Choroid plexus epithelial cell (primary cell): ENCODE results near the gene CCDC154.
"Not testable (repeated sequence)": the region's sequence is repeated elsewhere in the genome, so short reads cannot be mapped to it uniquely, and the experiment has no call there.

Source experiments
- DNase-seq: peaks from one replicate; pipeline ENCODE4 v3.0.0-alpha.2; 2010; ENCODE audit warnings: low read depth
- H3K4me3 ChIP-seq: 2 replicates; pipeline ENCODE4 v1.5.1; 2011; ENCODE audit warnings: low read depth, mild to moderate bottlenecking, control low read depth, low read length, moderate library complexity
- TF ChIP-seq, protein P1 (sequence below): conservative IDR thresholded peaks from 2 replicates; pipeline ENCODE4 v1.5.1; 2011; ENCODE audit warnings: low read depth, mild to moderate bottlenecking, control low read depth, inconsistent platforms, low read length, moderate library complexity

CCDC154 gene

GRCh38 chr16:1470481-1471251 is 26.3 kb upstream of the CCDC154 start:
- TF ChIP-seq, protein P1, sequence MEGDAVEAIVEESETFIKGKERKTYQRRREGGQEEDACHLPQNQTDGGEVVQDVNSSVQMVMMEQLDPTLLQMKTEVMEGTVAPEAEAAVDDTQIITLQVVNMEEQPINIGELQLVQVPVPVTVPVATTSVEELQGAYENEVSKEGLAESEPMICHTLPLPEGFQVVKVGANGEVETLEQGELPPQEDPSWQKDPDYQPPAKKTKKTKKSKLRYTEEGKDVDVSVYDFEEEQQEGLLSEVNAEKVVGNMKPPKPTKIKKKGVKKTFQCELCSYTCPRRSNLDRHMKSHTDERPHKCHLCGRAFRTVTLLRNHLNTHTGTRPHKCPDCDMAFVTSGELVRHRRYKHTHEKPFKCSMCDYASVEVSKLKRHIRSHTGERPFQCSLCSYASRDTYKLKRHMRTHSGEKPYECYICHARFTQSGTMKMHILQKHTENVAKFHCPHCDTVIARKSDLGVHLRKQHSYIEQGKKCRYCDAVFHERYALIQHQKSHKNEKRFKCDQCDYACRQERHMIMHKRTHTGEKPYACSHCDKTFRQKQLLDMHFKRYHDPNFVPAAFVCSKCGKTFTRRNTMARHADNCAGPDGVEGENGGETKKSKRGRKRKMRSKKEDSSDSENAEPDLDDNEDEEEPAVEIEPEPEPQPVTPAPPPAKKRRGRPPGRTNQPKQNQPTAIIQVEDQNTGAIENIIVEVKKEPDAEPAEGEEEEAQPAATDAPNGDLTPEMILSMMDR = no peak
- DNase-seq = peak; percentile 53
- no peak overlapping the region for H3K4me3 ChIP-seq

- TF ChIP-seq, protein P1 = no peak
- no peak overlapping the region for H3K4me3 ChIP-seq
- no peak for DNase-seq
Observed at GRCh38 chr16:1469693-1470201, 25.4 kb upstream of the CCDC154 start.

GRCh38 chr16:1469141-1469540 is 24.8 kb upstream of the CCDC154 start:
- H3K4me3 ChIP-seq, DNase-seq: not testable (repeated sequence)

DNA sequence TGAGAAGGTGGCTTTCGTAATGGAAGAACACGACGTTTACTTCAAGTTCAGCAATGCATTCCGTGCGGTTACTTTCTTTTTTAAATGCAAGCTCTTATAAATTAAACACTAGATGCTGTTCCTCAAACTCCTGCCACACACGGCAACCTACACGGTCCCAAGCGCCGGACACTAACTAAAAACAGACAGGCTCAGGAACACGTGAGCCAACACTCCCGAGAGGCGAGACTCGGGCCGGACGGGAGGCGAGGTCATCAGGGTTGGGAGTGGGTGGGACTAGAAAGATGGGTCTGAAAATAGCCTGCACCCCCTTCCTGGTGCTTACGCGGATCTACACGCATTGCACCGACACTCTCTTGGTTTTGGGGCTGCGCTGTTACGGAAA is 24.1 kb upstream of the CCDC154 start:
- DNase-seq = no peak
- TF ChIP-seq, protein P1 = no peak
- H3K4me3 ChIP-seq = no peak overlapping the region

GRCh38 chr16:1466968-1467521 is 22.7 kb upstream of the CCDC154 start:
- peak; percentile 9 for DNase-seq
- H3K4me3 ChIP-seq = no peak overlapping the region
- TF ChIP-seq, protein P1 = no peak

- H3K4me3 ChIP-seq = no peak overlapping the region
- TF ChIP-seq, protein P1 = no peak
- no peak for DNase-seq
Observed at GRCh38 chr16:1466054-1466453, 21.7 kb upstream of the CCDC154 start.

- H3K4me3 ChIP-seq = no peak overlapping the region
- no peak for DNase-seq
- TF ChIP-seq, protein P1 = no peak
Observed at GRCh38 chr16:1465567-1465915, 21.2 kb upstream of the CCDC154 start.
